HCT116 (cell line): ENCODE measurements around the gene SMIM14. TPM values are rescaled to one million over a fixed set of nuclear protein-coding genes. Genes with fewer than 3 reads are reported as not detected.

Source experiments
- ATAC-seq: fragments of 200-7000 bp; cut with Tn5 transposase; 2 replicates; pipeline ENCODE4 v1.9.1; 2020; ENCODE audit warnings: mild to moderate bottlenecking, moderate library complexity
- BruUV-seq: library from RNA; stranded (reverse); fragments of 400-500 nt; replicated peaks from 2 replicates; lab custom pipeline; 2021; lab: Mats Ljungman, UMichigan
- CTCF ChIA-PET: fragments of 300-600 bp; sonication (Branson Sonifier 250); formaldehyde crosslinking; loops from one replicate; lab custom pipeline; 2021; ENCODE audit warnings: antibody characterized with exemption; lab: Charles Lee
- POLR2A ChIA-PET: fragments of 300-600, 350-600 bp; sonication (Branson Sonifier 250); formaldehyde crosslinking; loops from one replicate; lab custom pipeline; 2021; ENCODE audit warnings: antibody characterized with exemption; lab: Charles Lee
- RAD21 ChIA-PET, 2 experiments: fragments of 300-600 bp; sonication (Branson Sonifier 250); formaldehyde crosslinking; loops; one replicate each; lab custom pipeline; 2023; ENCODE audit warnings: low total read pairs in 2 of 2; ENCODE audit not compliant: uncharacterized antibody in 2 of 2, unreplicated experiment in 2 of 2, low non-redundant PET in 1 of 2; lab: Charles Lee
- DNase-seq: peaks from one replicate; pipeline ENCODE4 v3.0.0-alpha.2; 2010; ENCODE audit warnings: low read depth, low spot score
- H2AFZ ChIP-seq: fragments of 200-600 bp; shearing (Covaris generic), sonication (generic); 2 replicates; pipeline ENCODE4 v1.6.1; 2017; ENCODE audit warnings: low read depth, mixed run types, mixed read lengths, antibody characterized with exemption, low read length; ENCODE audit not compliant: poor library complexity, severe bottlenecking
- H3K27ac ChIP-seq: 2 replicates; pipeline ENCODE4 v1.5.1; 2012; ENCODE audit warnings: low read depth, low read length
- H3K27me3 ChIP-seq: fragments of 200-600 bp; sonication (generic); 2 replicates; pipeline ENCODE4 v1.6.1; 2016; ENCODE audit warnings: mixed run types, low read length, mixed read lengths; ENCODE audit not compliant: insufficient read depth
- H3K36me3 ChIP-seq, 2 experiments: fragments of 200-500 bp in 1 of 2; fragments of 200-600 bp in 1 of 2; sonication (Bioruptor generic) in 1 of 2; sonication (generic) in 1 of 2; 2 replicates each; pipeline versions ENCODE4 v1.5.1 to v1.6.1; 2014 to 2016; ENCODE audit warnings: low read length in 2 of 2, inconsistent platforms in 1 of 2, mixed read lengths in 1 of 2, mixed run types in 1 of 2; ENCODE audit not compliant: insufficient read depth in 2 of 2, control insufficient read depth in 1 of 2
- H3K4me1 ChIP-seq, 2 experiments: fragments of 200-600 bp in 1 of 2; sonication (generic) in 1 of 2; 2 replicates each; pipeline versions ENCODE4 v1.5.1 to v1.6.1; 2012 to 2017; ENCODE audit warnings: low read length in 2 of 2, inconsistent platforms in 1 of 2, mild to moderate bottlenecking in 1 of 2, mixed read lengths in 1 of 2, mixed run types in 1 of 2, moderate library complexity in 1 of 2; ENCODE audit not compliant: insufficient read depth in 2 of 2, control insufficient read depth in 1 of 2
- H3K4me2 ChIP-seq: fragments of 200-600 bp; sonication (generic); 2 replicates; pipeline ENCODE4 v1.6.1; 2017; ENCODE audit warnings: mixed run types, low read length, mixed read lengths
- H3K4me3 ChIP-seq, 2 experiments: fragments of 200-600 bp in 1 of 2; sonication (generic) in 1 of 2; replicated peaks in 1 of 2; 2 replicates each; pipeline ENCODE4 v1.5.1; 2011 to 2016; ENCODE audit warnings: low read length in 2 of 2, control low read depth in 1 of 2, low read depth in 1 of 2, mild to moderate bottlenecking in 1 of 2, mixed read lengths in 1 of 2, mixed run types in 1 of 2
- H3K79me2 ChIP-seq: fragments of 200-600 bp; sonication (generic); 2 replicates; pipeline ENCODE4 v1.6.1; 2017; ENCODE audit warnings: mild to moderate bottlenecking, mixed run types, low read length, moderate library complexity, mixed read lengths; ENCODE audit not compliant: insufficient read depth
- H3K9ac ChIP-seq: fragments of 200-600 bp; sonication (generic); 2 replicates; pipeline ENCODE4 v1.6.1; 2016; ENCODE audit warnings: low read length, mixed read lengths
- H3K9me2 ChIP-seq: fragments of 200-600 bp; sonication (generic), shearing (Covaris generic); 2 replicates; pipeline ENCODE4 v1.6.1; 2017; ENCODE audit warnings: mixed run types, mild to moderate bottlenecking, moderate library complexity; ENCODE audit not compliant: insufficient read depth
- H3K9me3 ChIP-seq, 2 experiments: fragments of 200-500 bp in 1 of 2; fragments of 200-600 bp in 1 of 2; sonication (Bioruptor generic) in 1 of 2; sonication (generic) in 1 of 2; 2 replicates each; pipeline ENCODE4 v1.6.1; 2014 to 2017; ENCODE audit warnings: low read length in 2 of 2, mixed read lengths in 2 of 2, inconsistent platforms in 1 of 2, low read depth in 1 of 2, mild to moderate bottlenecking in 1 of 2, mixed run types in 1 of 2, moderate library complexity in 1 of 2; ENCODE audit not compliant: control insufficient read depth in 1 of 2, insufficient read depth in 1 of 2
- H4K20me1 ChIP-seq: fragments of 200-600 bp; sonication (generic), shearing (Covaris generic); 2 replicates; pipeline ENCODE4 v1.6.1; 2017; ENCODE audit warnings: mixed run types, mild to moderate bottlenecking, moderate library complexity; ENCODE audit not compliant: insufficient read depth
- CEBPB ChIP-seq: IDR thresholded peaks from 2 replicates; pipeline ENCODE4 v1.6.1; 2012; ENCODE audit warnings: low read depth
- EZH2 ChIP-seq: fragments of 200-600 bp; sonication (generic); IDR thresholded peaks from 2 replicates; pipeline ENCODE4 v1.6.1; 2017; ENCODE audit warnings: antibody characterized with exemption, mixed run types
- POLR2A ChIP-seq: IDR thresholded peaks from 2 replicates; pipeline ENCODE4 v1.7.0; 2011; ENCODE audit warnings: borderline replicate concordance; ENCODE audit not compliant: insufficient read depth, insufficient read length; ENCODE audit errors: extremely low read depth
- SIN3A ChIP-seq: IDR thresholded peaks from 2 replicates; pipeline ENCODE4 v1.6.1; 2012; ENCODE audit warnings: low read depth
- SRF ChIP-seq: IDR thresholded peaks from 2 replicates; pipeline ENCODE4 v1.6.1; 2012; ENCODE audit warnings: low read depth
- ZFX ChIP-seq: fragments of 450-650 bp; IDR thresholded peaks from 2 replicates; pipeline ENCODE4 v1.6.1; 2017
- ZNF274 ChIP-seq: fragments of 200-500 bp; sonication (Bioruptor generic); IDR thresholded peaks from 2 replicates; pipeline ENCODE4 v1.6.1; 2014; ENCODE audit warnings: mild to moderate bottlenecking, low read depth, low read length, inconsistent platforms
- intact Hi-C: fragments of 100-400 bp; cut with micrococcal nuclease; formaldehyde crosslinking; loops from 2 replicates; pipeline ENCODE4 v1.10.0; 2022
- total RNA-seq: library from RNA; stranded (reverse); gene quantifications from one replicate; pipeline ENCODE4 v1.2.1, GENCODE V29; 2021; ENCODE audit not compliant: unreplicated experiment
- TF ChIP-seq, protein P1 (sequence below): IDR thresholded peaks from 2 replicates; pipeline ENCODE4 v1.6.1; 2011; ENCODE audit warnings: mild to moderate bottlenecking, low read length, moderate library complexity; ENCODE audit not compliant: insufficient replicate concordance; ENCODE audit errors: extremely low read depth
- TF ChIP-seq, protein P2 (sequence below), 3 experiments: fragments of 200-600 bp in 1 of 3; sonication (generic) in 1 of 3; IDR thresholded peaks in 2 of 3; conservative IDR thresholded peaks in 1 of 3; 2 replicates each; pipeline ENCODE4 v1.5.1; 2012 to 2017; ENCODE audit warnings: low read depth in 2 of 3, low read length in 2 of 3, antibody characterized with exemption in 1 of 3, borderline replicate concordance in 1 of 3, control low read depth in 1 of 3, mild to moderate bottlenecking in 1 of 3, mixed read lengths in 1 of 3, mixed run types in 1 of 3, moderate library complexity in 1 of 3; ENCODE audit not compliant: insufficient read depth in 1 of 3
- TF ChIP-seq, protein P3 (sequence below): IDR thresholded peaks from 2 replicates; pipeline ENCODE4 v1.6.1; 2012; ENCODE audit warnings: low read depth
- TF ChIP-seq, protein P4 (sequence below): IDR thresholded peaks from 2 replicates; pipeline ENCODE4 v1.6.1; 2012

SMIM14 gene
- total RNA-seq, 1 experiment from 2014 or later, result 21.6 TPM

DNA sequence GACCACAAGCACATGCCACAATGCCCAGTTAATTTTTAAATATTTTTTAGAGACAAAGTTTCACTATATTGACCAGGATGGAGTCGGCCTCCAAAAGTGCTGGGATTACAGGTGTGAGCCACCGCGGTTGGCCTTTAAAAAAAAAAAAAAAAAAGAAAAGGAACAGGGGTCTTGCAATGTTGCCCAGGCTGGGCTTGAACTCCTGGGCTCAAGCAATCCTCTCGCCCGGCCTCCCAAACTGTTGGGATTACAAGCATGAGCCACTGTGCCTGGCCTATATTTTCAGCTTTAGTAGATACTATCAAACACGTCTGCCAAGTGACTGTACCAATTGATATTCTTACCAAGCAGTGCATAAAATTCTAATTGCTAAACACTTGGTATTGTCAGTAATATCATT, 120.2 kb downstream of the SMIM14 start:
- H3K4me2 ChIP-seq, result no peak overlapping the region
- intact Hi-C loops, result no loop called here
- CTCF ChIA-PET, result no interaction called here
- H4K20me1 ChIP-seq, result no peaks in the 10 kb centered on the region
- H2AFZ ChIP-seq, result no peak overlapping the region
- no peaks in the 10 kb centered on the region for H3K27me3 ChIP-seq
- no peak for ATAC-seq
- peaks cover 4 to 7% of the 10 kb centered on the region in 2 experiments; a peak in 2 of 4 replicates for H3K36me3 ChIP-seq
- no peak overlapping the region for H3K27ac ChIP-seq
- POLR2A ChIA-PET, result no interaction called here
- RAD21 ChIA-PET, result no interaction called here
- TF ChIP-seq EZH2, result no peak
- TF ChIP-seq, protein P1, sequence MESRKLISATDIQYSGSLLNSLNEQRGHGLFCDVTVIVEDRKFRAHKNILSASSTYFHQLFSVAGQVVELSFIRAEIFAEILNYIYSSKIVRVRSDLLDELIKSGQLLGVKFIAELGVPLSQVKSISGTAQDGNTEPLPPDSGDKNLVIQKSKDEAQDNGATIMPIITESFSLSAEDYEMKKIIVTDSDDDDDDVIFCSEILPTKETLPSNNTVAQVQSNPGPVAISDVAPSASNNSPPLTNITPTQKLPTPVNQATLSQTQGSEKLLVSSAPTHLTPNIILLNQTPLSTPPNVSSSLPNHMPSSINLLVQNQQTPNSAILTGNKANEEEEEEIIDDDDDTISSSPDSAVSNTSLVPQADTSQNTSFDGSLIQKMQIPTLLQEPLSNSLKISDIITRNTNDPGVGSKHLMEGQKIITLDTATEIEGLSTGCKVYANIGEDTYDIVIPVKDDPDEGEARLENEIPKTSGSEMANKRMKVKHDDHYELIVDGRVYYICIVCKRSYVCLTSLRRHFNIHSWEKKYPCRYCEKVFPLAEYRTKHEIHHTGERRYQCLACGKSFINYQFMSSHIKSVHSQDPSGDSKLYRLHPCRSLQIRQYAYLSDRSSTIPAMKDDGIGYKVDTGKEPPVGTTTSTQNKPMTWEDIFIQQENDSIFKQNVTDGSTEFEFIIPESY, result no peak
- TF ChIP-seq, protein P2, sequence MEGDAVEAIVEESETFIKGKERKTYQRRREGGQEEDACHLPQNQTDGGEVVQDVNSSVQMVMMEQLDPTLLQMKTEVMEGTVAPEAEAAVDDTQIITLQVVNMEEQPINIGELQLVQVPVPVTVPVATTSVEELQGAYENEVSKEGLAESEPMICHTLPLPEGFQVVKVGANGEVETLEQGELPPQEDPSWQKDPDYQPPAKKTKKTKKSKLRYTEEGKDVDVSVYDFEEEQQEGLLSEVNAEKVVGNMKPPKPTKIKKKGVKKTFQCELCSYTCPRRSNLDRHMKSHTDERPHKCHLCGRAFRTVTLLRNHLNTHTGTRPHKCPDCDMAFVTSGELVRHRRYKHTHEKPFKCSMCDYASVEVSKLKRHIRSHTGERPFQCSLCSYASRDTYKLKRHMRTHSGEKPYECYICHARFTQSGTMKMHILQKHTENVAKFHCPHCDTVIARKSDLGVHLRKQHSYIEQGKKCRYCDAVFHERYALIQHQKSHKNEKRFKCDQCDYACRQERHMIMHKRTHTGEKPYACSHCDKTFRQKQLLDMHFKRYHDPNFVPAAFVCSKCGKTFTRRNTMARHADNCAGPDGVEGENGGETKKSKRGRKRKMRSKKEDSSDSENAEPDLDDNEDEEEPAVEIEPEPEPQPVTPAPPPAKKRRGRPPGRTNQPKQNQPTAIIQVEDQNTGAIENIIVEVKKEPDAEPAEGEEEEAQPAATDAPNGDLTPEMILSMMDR (IDR thresholded peaks at IDR 0.05 in 2 of 3, conservative IDR thresholded peaks at IDR 0.05 in 1 of 3; ENCODE audit: borderline replicate concordance in 1 of 3, insufficient read depth in 1 of 3, low read depth in 2 of 3, low read length in 2 of 3), result no peak
- TF ChIP-seq, protein P3, sequence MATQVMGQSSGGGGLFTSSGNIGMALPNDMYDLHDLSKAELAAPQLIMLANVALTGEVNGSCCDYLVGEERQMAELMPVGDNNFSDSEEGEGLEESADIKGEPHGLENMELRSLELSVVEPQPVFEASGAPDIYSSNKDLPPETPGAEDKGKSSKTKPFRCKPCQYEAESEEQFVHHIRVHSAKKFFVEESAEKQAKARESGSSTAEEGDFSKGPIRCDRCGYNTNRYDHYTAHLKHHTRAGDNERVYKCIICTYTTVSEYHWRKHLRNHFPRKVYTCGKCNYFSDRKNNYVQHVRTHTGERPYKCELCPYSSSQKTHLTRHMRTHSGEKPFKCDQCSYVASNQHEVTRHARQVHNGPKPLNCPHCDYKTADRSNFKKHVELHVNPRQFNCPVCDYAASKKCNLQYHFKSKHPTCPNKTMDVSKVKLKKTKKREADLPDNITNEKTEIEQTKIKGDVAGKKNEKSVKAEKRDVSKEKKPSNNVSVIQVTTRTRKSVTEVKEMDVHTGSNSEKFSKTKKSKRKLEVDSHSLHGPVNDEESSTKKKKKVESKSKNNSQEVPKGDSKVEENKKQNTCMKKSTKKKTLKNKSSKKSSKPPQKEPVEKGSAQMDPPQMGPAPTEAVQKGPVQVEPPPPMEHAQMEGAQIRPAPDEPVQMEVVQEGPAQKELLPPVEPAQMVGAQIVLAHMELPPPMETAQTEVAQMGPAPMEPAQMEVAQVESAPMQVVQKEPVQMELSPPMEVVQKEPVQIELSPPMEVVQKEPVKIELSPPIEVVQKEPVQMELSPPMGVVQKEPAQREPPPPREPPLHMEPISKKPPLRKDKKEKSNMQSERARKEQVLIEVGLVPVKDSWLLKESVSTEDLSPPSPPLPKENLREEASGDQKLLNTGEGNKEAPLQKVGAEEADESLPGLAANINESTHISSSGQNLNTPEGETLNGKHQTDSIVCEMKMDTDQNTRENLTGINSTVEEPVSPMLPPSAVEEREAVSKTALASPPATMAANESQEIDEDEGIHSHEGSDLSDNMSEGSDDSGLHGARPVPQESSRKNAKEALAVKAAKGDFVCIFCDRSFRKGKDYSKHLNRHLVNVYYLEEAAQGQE, result no peak
- TF ChIP-seq ZFX, result no peak
- no peak for TF ChIP-seq ZNF274
- no peak for TF ChIP-seq SRF
- TF ChIP-seq CEBPB, result no peak
- TF ChIP-seq POLR2A, result no peak
- TF ChIP-seq, protein P4, sequence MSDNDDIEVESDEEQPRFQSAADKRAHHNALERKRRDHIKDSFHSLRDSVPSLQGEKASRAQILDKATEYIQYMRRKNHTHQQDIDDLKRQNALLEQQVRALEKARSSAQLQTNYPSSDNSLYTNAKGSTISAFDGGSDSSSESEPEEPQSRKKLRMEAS, result no peak
- TF ChIP-seq SIN3A, result no peak
- TF ChIP-seq, all 23 proteins: peak for 0
- DNase-seq, result no peak
- no peaks in the 10 kb centered on the region for H3K9me3 ChIP-seq
- H3K9me2 ChIP-seq, result no peaks in the 10 kb centered on the region
- peaks cover 15 to 21% of the 10 kb centered on the region in 2 experiments for H3K4me1 ChIP-seq
- BruUV-seq, result no TSS peak
- H3K79me2 ChIP-seq, result peaks cover 53% of the 10 kb centered on the region
- H3K9ac ChIP-seq, result no peak overlapping the region
- no peak overlapping the region for H3K4me3 ChIP-seq
